Measurements from ENCODE around the gene FCAMR.

Gene FCAMR

GRCh38 chr1:206971029-206971655 lies 882 bp upstream of the FCAMR start:
- Histone ChIP-seq H3K4me3 (ENCODE audit: extremely low read depth, insufficient read depth, low read length, poor library complexity, severe bottlenecking) (no peak overlapping the region), H3K4me1 (ENCODE audit: control insufficient read depth, insufficient read depth, low read length, poor library complexity, severe bottlenecking) (no peaks in the 10 kb centered on the region), H3K9me3 (ENCODE audit: control insufficient read depth, low read length) (no peaks in the 10 kb centered on the region), H3K36me3 (ENCODE audit: control insufficient read depth, insufficient read depth, low read length) (no peaks in the 10 kb centered on the region), H3K27ac (ENCODE audit: low read depth, low read length, severe bottlenecking) (no peak overlapping the region)
- no CpG with 5 or more reads among the region's 2 CpGs for WGBS, 2 experiments (ENCODE audit: insufficient coverage in 2 of 2)

DNA sequence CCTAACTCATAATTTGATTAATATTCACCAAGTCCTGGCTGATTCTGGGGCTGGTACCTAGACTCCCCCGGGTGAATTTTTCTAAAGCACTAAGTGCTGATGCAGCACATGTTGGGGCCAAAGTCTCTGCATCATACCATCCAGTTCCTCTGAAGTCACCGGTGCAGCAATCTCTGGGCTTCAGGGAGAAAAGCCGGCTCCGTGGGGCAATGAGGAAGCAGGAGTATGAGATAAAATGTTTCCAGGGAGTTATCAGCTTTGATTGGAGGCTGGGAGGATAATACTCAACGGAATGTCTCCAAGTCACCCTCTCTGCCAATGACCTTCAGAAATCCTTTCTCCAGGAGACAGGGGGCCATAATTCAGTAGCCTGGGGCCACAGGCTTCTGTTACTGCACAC lies 1.2 kb downstream of the FCAMR start:
- Histone ChIP-seq H3K9me3 (ENCODE audit: control insufficient read depth, low read length) (no peaks in the 10 kb centered on the region), H3K4me1 (ENCODE audit: control insufficient read depth, insufficient read depth, low read length, poor library complexity, severe bottlenecking) (no peaks in the 10 kb centered on the region), H3K27ac (ENCODE audit: low read depth, low read length, severe bottlenecking) (no peak overlapping the region), H3K36me3 (ENCODE audit: control insufficient read depth, insufficient read depth, low read length) (no peaks in the 10 kb centered on the region), H3K4me3 (ENCODE audit: extremely low read depth, insufficient read depth, low read length, poor library complexity, severe bottlenecking) (no peak overlapping the region)
- 89 to 90% methylated on average over 1 to 2 of the region's 5 CpGs for WGBS, 2 experiments (ENCODE audit: insufficient coverage in 2 of 2)

DNA sequence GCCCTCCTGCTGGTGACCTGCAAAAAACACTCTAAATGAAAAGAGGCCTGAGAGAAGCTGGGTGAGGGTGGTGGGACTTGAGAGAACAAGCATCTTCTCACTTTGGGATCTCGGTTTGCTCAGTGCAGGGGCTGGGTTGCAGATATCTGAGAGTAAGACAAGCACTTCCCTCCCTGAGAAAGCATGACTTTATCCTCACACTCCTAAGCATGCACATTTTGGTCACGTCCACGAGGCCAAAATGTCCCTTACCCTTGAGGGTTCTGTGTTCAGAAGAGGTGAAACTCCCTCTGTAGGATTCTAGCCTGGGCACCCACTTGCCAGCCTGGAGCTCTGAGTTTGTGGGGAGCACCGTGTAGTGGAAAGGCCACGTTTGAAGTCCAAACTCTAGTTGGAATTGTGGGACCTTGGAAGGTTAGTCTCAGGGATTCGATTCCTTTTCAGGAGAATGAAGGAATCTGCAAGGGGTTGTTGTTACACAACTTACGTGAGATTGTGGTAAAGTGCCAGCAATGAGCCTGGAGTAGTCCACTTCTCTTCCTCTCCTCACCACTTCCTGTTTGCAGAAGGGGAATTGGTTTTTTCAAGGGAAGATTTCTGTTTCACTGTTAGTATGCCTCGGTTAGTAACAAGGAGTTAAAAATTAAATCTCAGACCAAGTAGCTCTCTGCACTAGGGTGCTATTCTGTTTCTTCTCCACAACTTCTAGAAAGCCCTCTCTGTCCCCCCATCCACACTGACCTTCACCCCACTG lies 3.0 kb downstream of the FCAMR start:
- H3K4me3 ChIP-seq (ENCODE audit: extremely low read depth, insufficient read depth, low read length, poor library complexity, severe bottlenecking) = no peak overlapping the region
- no peaks in the 10 kb centered on the region for H3K4me1 ChIP-seq (ENCODE audit: control insufficient read depth, insufficient read depth, low read length, poor library complexity, severe bottlenecking)
- H3K27ac ChIP-seq (ENCODE audit: low read depth, low read length, severe bottlenecking) = no peak overlapping the region
- 76 to 90% methylated on average over 4 to 6 of the region's 8 CpGs for WGBS, 2 experiments (ENCODE audit: insufficient coverage in 2 of 2)
- no peaks in the 10 kb centered on the region for H3K36me3 ChIP-seq (ENCODE audit: control insufficient read depth, insufficient read depth, low read length)
- H3K9me3 ChIP-seq (ENCODE audit: control insufficient read depth, low read length) = no peaks in the 10 kb centered on the region

DNA sequence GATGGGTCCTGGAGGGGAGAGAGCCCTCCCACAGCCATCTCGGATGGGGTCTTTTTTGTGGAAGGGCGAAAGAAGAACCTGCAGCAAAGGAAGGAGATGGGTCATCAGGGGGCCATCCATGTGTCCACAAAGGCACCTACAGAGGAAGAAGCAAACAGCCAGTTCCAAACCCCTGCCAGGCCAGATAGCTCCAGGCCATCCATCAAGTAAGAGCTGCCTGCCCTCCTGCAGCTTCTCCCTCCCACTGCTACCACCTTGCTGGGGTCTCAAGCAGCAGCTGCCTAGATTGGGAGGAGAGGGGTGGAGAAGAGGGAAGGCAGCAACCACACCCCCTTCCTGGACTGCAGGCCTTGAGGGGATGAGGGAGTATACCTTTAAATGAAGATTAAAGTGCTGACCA lies 4.5 kb downstream of the FCAMR start:
- no peaks in the 10 kb centered on the region for H3K4me1 ChIP-seq (ENCODE audit: control insufficient read depth, insufficient read depth, low read length, poor library complexity, severe bottlenecking)
- H3K4me3 ChIP-seq (ENCODE audit: extremely low read depth, insufficient read depth, low read length, poor library complexity, severe bottlenecking) = no peak overlapping the region
- no peaks in the 10 kb centered on the region for H3K36me3 ChIP-seq (ENCODE audit: control insufficient read depth, insufficient read depth, low read length)
- WGBS, 2 experiments (ENCODE audit: insufficient coverage in 2 of 2) = 69 to 75% methylated on average over 2 of the region's 2 CpGs
- no peaks in the 10 kb centered on the region for H3K9me3 ChIP-seq (ENCODE audit: control insufficient read depth, low read length)
- no peak overlapping the region for H3K27ac ChIP-seq (ENCODE audit: low read depth, low read length, severe bottlenecking)

- WGBS, 2 experiments (ENCODE audit: insufficient coverage in 2 of 2) = 83 to 86% methylated on average over 1 of the region's 1 CpG
- no peak overlapping the region for H3K4me3 ChIP-seq (ENCODE audit: extremely low read depth, insufficient read depth, low read length, poor library complexity, severe bottlenecking)
- H3K36me3 ChIP-seq (ENCODE audit: control insufficient read depth, insufficient read depth, low read length) = no peaks in the 10 kb centered on the region
- no peaks in the 10 kb centered on the region for H3K4me1 ChIP-seq (ENCODE audit: control insufficient read depth, insufficient read depth, low read length, poor library complexity, severe bottlenecking)
- H3K9me3 ChIP-seq (ENCODE audit: control insufficient read depth, low read length) = no peaks in the 10 kb centered on the region
- no peak overlapping the region for H3K27ac ChIP-seq (ENCODE audit: low read depth, low read length, severe bottlenecking)
Observed at GRCh38 chr1:206963740-206964139, 6.5 kb downstream of the FCAMR start.

DNA sequence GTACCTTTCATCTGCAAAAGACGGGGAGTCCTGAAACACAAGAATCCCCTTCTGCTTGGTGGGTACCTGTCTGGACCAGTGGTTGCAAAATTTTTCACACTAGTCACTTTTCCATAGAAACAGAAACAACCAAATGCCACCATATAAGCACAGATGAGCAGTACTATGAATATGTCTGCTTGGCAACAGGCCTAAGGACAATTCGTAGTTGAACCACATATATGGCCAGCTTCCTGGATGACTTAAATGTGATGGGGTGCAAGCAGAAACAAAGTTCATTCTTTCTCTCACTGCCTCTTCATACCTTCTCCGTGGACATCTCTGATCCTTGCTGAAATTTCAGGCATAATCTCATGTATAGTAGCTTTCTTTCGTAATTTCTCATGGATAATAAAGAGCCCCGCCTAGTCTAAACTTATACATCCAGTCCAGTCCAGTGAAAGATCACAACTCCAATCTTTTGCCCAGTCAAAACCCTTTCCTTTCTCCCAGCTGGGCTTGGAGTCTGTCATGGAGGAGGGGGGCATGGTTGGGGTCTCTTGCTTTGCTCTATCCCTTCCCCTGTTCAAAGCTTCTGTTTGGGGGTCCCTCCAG lies 7.0 kb downstream of the FCAMR start:
- no peaks in the 10 kb centered on the region for H3K4me1 ChIP-seq (ENCODE audit: control insufficient read depth, insufficient read depth, low read length, poor library complexity, severe bottlenecking)
- no peaks in the 10 kb centered on the region for H3K36me3 ChIP-seq (ENCODE audit: control insufficient read depth, insufficient read depth, low read length)
- 93 to 100% methylated on average over 3 to 4 of the region's 5 CpGs for WGBS, 2 experiments (ENCODE audit: insufficient coverage in 2 of 2)
- H3K4me3 ChIP-seq (ENCODE audit: extremely low read depth, insufficient read depth, low read length, poor library complexity, severe bottlenecking) = no peak overlapping the region
- H3K9me3 ChIP-seq (ENCODE audit: control insufficient read depth, low read length) = no peaks in the 10 kb centered on the region
- no peak overlapping the region for H3K27ac ChIP-seq (ENCODE audit: low read depth, low read length, severe bottlenecking)

GRCh38 chr1:206962272-206962671 lies 8.0 kb downstream of the FCAMR start:
- no peaks in the 10 kb centered on the region for H3K4me1 ChIP-seq (ENCODE audit: control insufficient read depth, insufficient read depth, low read length, poor library complexity, severe bottlenecking)
- H3K36me3 ChIP-seq (ENCODE audit: control insufficient read depth, insufficient read depth, low read length) = no peaks in the 10 kb centered on the region
- H3K9me3 ChIP-seq (ENCODE audit: control insufficient read depth, low read length) = no peaks in the 10 kb centered on the region
- no peak overlapping the region for H3K4me3 ChIP-seq (ENCODE audit: extremely low read depth, insufficient read depth, low read length, poor library complexity, severe bottlenecking)
- H3K27ac ChIP-seq (ENCODE audit: low read depth, low read length, severe bottlenecking) = no peak overlapping the region
- 89 to 95% methylated on average over 4 to 7 of the region's 7 CpGs for WGBS, 2 experiments (ENCODE audit: insufficient coverage in 2 of 2)

DNA sequence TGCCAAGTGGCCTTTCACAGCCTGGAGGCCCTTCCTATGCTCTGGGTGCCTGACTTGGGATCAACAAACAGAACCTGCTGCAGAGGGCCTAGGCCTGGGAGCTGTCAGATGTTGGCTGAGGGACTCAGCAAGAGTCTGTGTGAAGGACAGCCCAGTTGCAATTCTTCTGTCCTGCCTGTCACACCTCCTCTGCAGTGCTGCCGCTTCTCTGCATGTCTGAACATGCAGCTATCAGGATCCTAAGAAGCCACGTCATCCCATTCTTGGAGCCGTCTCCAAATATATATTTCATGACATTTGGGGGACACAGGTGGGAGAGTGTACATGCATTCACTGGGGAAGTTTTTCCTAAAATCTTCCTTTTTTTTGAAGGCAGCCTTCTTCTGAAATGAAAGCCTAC lies 8.6 kb downstream of the FCAMR start:
- no peak overlapping the region for H3K4me3 ChIP-seq (ENCODE audit: extremely low read depth, insufficient read depth, low read length, poor library complexity, severe bottlenecking)
- no peaks in the 10 kb centered on the region for H3K4me1 ChIP-seq (ENCODE audit: control insufficient read depth, insufficient read depth, low read length, poor library complexity, severe bottlenecking)
- 83% methylated on average over 3 of the region's 3 CpGs; no CpG with 5 or more reads in 1 of the 2 experiments for WGBS, 2 experiments (ENCODE audit: insufficient coverage in 2 of 2)
- H3K27ac ChIP-seq (ENCODE audit: low read depth, low read length, severe bottlenecking) = no peak overlapping the region
- no peaks in the 10 kb centered on the region for H3K9me3 ChIP-seq (ENCODE audit: control insufficient read depth, low read length)
- H3K36me3 ChIP-seq (ENCODE audit: control insufficient read depth, insufficient read depth, low read length) = no peaks in the 10 kb centered on the region

DNA sequence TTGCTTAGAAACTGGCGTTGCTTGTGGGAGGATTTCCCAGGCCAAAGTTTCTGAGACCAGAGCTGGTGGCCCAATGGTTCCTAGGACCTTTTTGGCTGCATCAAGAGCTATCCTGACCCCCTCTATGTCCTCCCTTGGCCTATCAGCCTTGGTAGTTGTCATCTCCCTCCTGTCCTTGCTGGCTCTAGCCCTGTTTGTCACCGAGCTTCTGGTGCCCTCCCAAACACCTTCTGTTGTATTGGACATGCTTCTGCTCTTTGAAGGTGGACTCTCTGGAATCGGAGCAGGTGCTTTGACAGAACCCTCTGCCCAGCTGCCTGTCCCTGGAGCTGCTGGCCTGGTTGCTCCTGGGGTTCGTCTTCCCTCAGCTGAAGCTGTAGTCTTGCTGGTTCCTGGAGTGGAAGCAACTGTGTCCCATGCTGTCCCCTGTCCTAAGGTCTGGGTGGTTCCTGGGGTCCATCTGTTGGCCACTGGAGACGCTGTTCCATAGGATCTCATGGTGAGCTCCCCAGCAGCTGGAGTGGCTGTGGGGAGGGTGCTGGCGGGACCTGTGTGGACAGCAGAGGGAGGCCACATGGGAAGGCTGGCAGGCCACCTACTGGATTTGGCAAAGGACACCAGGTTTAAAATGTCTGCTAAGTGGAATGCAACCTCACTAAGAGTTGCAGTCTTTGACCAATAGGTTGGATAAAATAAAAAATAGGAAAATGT lies 9.4 kb downstream of the FCAMR start:
- 91 to 92% methylated on average over 5 to 6 of the region's 6 CpGs for WGBS, 2 experiments (ENCODE audit: insufficient coverage in 2 of 2)
- Histone ChIP-seq H3K9me3 (ENCODE audit: control insufficient read depth, low read length) (no peaks in the 10 kb centered on the region), H3K4me1 (ENCODE audit: control insufficient read depth, insufficient read depth, low read length, poor library complexity, severe bottlenecking) (no peaks in the 10 kb centered on the region), H3K4me3 (ENCODE audit: extremely low read depth, insufficient read depth, low read length, poor library complexity, severe bottlenecking) (no peak overlapping the region), H3K36me3 (ENCODE audit: control insufficient read depth, insufficient read depth, low read length) (no peaks in the 10 kb centered on the region), H3K27ac (ENCODE audit: low read depth, low read length, severe bottlenecking) (no peak overlapping the region)

GRCh38 chr1:206958144-206958543 lies 12.1 kb downstream of the FCAMR start:
- 100% methylated on average over 2 of the region's 2 CpGs; no CpG with 5 or more reads in 1 of the 2 experiments for WGBS, 2 experiments (ENCODE audit: insufficient coverage in 2 of 2)

More at GRCh38 chr1:206958144-206958543, 12.1 kb downstream of the FCAMR start:
- no peak overlapping the region for H3K27ac ChIP-seq (ENCODE audit: low read depth, low read length, severe bottlenecking)
- no peaks in the 10 kb centered on the region for H3K36me3 ChIP-seq (ENCODE audit: control insufficient read depth, insufficient read depth, low read length)
- H3K4me3 ChIP-seq (ENCODE audit: extremely low read depth, insufficient read depth, low read length, poor library complexity, severe bottlenecking) = no peak overlapping the region
- H3K9me3 ChIP-seq (ENCODE audit: control insufficient read depth, low read length) = no peaks in the 10 kb centered on the region
- no peaks in the 10 kb centered on the region for H3K4me1 ChIP-seq (ENCODE audit: control insufficient read depth, insufficient read depth, low read length, poor library complexity, severe bottlenecking)

Data from mesodermal cell (in vitro differentiated cells).